ENCODE data around the gene EXOC7.
"Not testable (repeated sequence)": the region's sequence is repeated elsewhere in the genome, so short reads cannot be mapped to it uniquely, and the experiment has no call there.

The EXOC7 gene

DNA sequence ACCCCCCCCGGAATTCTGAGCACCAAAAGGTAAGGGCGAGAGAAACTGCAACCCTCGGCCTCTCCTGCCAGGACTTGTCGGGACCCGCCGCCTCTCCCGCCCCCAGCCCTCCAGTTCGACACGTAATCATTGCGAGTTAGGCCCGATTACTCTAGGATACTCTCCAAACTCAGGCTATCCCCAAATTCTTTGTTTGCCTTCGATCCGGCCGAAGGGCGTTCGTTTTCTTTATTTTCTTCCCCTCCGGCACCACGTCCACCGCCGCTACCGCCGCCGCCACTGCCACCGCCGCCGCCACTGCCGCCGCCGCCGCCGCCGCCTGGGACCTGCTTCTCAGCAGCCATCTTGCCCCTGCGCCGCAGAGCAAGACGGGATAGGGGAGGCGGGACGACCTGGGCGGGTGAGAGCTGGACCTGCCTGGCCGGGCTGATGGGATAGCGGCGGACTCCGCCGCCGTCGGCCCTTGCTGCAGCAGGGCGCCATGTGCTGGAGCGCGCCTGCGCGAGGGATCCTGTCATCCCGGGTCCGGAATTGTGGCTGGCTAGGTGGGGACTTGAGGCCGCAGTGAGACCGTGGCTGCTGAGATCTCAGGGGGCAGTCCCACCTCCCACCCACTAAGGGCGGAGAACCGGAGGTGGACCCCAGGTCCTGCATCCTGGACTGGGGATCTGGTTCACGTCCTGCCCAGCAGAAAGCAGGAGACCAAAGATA is 31.3 kb downstream of the EXOC7 start, which contains the start of gene SRP68:
TSS of gene SRP68 (minus strand) at position 370 of the 711 bp plus-strand sequence. CDS start at position 344, 26 bp downstream.
- H3K4me1 ChIP-seq = peaks cover 2% of the 10 kb centered on the region; the same call in 1 of the 2 replicates
- no peak for TF ChIP-seq CTCF (IDR thresholded peaks at IDR 0.05; ENCODE audit: low read depth, low read length)
- peaks cover 39% of the 10 kb centered on the region for H3K27me3 ChIP-seq
- DNase-seq = peak; percentile 97
- H3K9me3 ChIP-seq = no peaks in the 10 kb centered on the region
- H3K4me3 ChIP-seq (ENCODE audit: low read depth, low read length) = peak within 1 kb of the TSS; percentile 94
- peaks cover 6% of the 10 kb centered on the region for H3K36me3 ChIP-seq

- DNase-seq = no peak
- H3K36me3 ChIP-seq = peaks cover 13% of the 10 kb centered on the region
- H3K4me3 ChIP-seq (ENCODE audit: low read depth, low read length) = peak overlapping the region; percentile 94
- TF ChIP-seq CTCF (IDR thresholded peaks at IDR 0.05; ENCODE audit: low read depth, low read length) = no peak
- H3K27me3 ChIP-seq = peaks cover 33% of the 10 kb centered on the region
- no peaks in the 10 kb centered on the region for H3K9me3 ChIP-seq
- H3K4me1 ChIP-seq = no peaks in the 10 kb centered on the region
These were observed 31.9 kb downstream of the EXOC7 start for GRCh38 chr17:76071531-76072147.

- no peak for DNase-seq
These were observed 37.8 kb downstream of the EXOC7 start for GRCh38 chr17:76065775-76066174.

DNA sequence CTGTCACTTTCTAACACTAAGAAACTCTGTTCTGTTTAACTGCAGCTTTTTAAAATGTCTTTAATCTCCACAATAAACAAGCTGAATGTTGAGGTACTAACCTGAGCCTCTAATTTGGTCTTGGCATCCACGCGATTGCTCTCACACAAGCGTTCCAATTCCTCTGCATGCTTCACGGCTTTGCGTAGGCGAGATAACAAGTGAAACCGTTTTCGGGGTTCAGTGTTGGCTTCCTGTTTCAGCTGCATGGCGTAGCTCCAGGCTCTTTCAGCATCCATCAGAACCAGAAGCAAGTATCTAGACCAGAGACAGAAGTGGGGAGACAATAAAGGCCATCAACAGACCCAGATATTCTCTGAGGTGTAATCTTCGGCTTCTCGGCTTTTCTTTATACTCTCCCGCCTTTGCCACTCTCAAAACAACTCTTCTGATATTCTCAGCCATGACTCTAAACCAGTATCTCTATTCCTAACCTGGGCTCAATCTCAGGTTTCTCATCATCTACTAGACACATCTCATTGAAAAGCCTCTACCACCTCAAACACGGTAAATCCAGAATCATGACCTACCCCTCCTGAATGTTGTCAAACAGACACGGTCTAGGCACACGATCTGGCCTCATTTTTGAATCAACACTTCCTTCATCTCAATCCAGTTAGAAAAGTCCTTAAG is 39.6 kb downstream of the EXOC7 start:
- Histone ChIP-seq H3K4me1 (no peaks in the 10 kb centered on the region), H3K4me3 (ENCODE audit: low read depth, low read length) (no peak overlapping the region), H3K27me3 (no peaks in the 10 kb centered on the region), H3K36me3 (peaks cover 73% of the 10 kb centered on the region), H3K9me3 (no peaks in the 10 kb centered on the region)
- no peak for DNase-seq
- TF ChIP-seq CTCF (IDR thresholded peaks at IDR 0.05; ENCODE audit: low read depth, low read length) = no peak

More at GRCh38 chr17:76065775-76066174, 37.8 kb downstream of the EXOC7 start:
- Histone ChIP-seq H3K4me3 (ENCODE audit: low read depth, low read length) (no peak overlapping the region), H3K9me3 (no peaks in the 10 kb centered on the region), H3K4me1 (no peaks in the 10 kb centered on the region), H3K27me3 (no peaks in the 10 kb centered on the region), H3K36me3 (peaks cover 58% of the 10 kb centered on the region)
- no peak for TF ChIP-seq CTCF (IDR thresholded peaks at IDR 0.05; ENCODE audit: low read depth, low read length)

GRCh38 chr17:76058264-76058663 is 45.3 kb downstream of the EXOC7 start:
- not testable (repeated sequence) for H3K4me3 ChIP-seq (ENCODE audit: low read depth, low read length); H3K4me1 ChIP-seq; DNase-seq; H3K27me3 ChIP-seq; H3K9me3 ChIP-seq
- H3K36me3 ChIP-seq = peaks cover 76% of the 10 kb centered on the region

- no peak overlapping the region for H3K4me3 ChIP-seq (ENCODE audit: low read depth, low read length)
- no peak for DNase-seq
- H3K4me1 ChIP-seq = no peaks in the 10 kb centered on the region
- peaks cover 75% of the 10 kb centered on the region for H3K36me3 ChIP-seq
- no peaks in the 10 kb centered on the region for H3K9me3 ChIP-seq
- peak; percentile 15; the same call in 1 of the 2 replicates for TF ChIP-seq CTCF (IDR thresholded peaks at IDR 0.05; ENCODE audit: low read depth, low read length)
- H3K27me3 ChIP-seq = no peaks in the 10 kb centered on the region
These were observed 46.7 kb downstream of the EXOC7 start for GRCh38 chr17:76056882-76057281.
